Neutrophil (primary cell): Measurements from ENCODE around the gene SPATA46.

Source experiments
- H3K27ac ChIP-seq: fragments of 200-600 bp; sonication (generic); 2 replicates; pipeline ENCODE4 v1.5.1; 2016; ENCODE audit warnings: mild to moderate bottlenecking, moderate library complexity
- H3K27me3 ChIP-seq: fragments of 200-600 bp; sonication (generic); 2 replicates; pipeline ENCODE4 v1.6.0; 2016; ENCODE audit warnings: mild to moderate bottlenecking
- H3K36me3 ChIP-seq: fragments of 200-600 bp; sonication (generic); 2 replicates; pipeline ENCODE4 v1.5.1; 2017
- H3K4me1 ChIP-seq, 2 experiments: fragments of 200-600 bp in 1 of 2; sonication (generic) in 1 of 2; 1 replicate in 1 of 2; 2 replicates in 1 of 2; pipeline versions ENCODE4 v1.5.1 to v1.6.1; 2013 to 2016; ENCODE audit warnings: low read depth in 1 of 2, low read length in 1 of 2, mild to moderate bottlenecking in 1 of 2, moderate library complexity in 1 of 2; ENCODE audit not compliant: control insufficient read depth in 1 of 2, insufficient read depth in 1 of 2
- H3K4me3 ChIP-seq, 2 experiments: fragments of 200-600 bp in 1 of 2; sonication (generic) in 1 of 2; 1 replicate in 1 of 2; 2 replicates in 1 of 2; pipeline ENCODE4 v1.5.1; 2013 to 2016; ENCODE audit warnings: low read depth in 1 of 2, low read length in 1 of 2, mild to moderate bottlenecking in 1 of 2, moderate library complexity in 1 of 2
- H3K9me3 ChIP-seq: fragments of 200-600 bp; sonication (generic); 2 replicates; pipeline ENCODE4 v1.5.1; 2016
- CTCF ChIP-seq: fragments of 200-600 bp; sonication (generic); IDR thresholded peaks from 2 replicates; pipeline ENCODE4 v1.5.1; 2016; ENCODE audit warnings: antibody characterized with exemption

SPATA46 gene

GRCh38 chr1:162405800-162406199 lies 29.1 kb upstream of the SPATA46 start:
- Histone ChIP-seq H3K4me1 (peaks cover 0 to 4% of the 10 kb centered on the region in 2 experiments), H3K27me3 (no peaks in the 10 kb centered on the region), H3K9me3 (no peaks in the 10 kb centered on the region), H3K36me3 (no peaks in the 10 kb centered on the region), H3K27ac (no peak overlapping the region), H3K4me3 (no peak overlapping the region)
- no peak for TF ChIP-seq CTCF

DNA sequence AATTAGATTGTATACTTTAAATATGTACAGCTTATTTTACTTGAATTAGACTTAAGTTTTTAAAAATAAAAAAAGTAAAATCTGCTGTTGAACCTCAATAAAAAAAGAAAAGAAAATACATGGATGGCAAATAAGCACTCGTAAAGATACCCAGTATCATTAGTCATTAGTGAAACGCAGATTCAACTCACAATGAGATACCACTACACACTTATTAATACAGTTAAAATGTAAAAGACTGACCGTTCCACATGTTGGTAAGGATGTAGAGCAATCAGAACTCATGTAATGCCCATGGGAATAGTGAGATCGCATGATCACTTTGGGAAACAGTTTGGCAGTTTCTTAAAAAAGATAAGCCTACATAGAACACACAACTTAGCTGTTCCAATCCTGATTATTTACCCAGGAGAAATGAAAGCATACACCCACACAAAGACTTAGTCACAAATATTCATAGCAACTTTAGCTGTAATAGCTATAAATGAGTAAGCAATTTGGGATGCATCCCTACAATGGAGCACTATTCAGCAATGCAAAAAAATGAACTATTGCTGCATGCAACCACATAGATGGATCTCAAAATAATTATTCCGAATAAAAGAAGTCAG lies 28.0 kb upstream of the SPATA46 start:
- Histone ChIP-seq H3K27ac (no peak overlapping the region), H3K36me3 (no peaks in the 10 kb centered on the region), H3K27me3 (no peaks in the 10 kb centered on the region), H3K4me3 (no peak overlapping the region), H3K9me3 (no peaks in the 10 kb centered on the region), H3K4me1 (peaks cover 0 to 4% of the 10 kb centered on the region in 2 experiments)
- TF ChIP-seq CTCF: no peak

GRCh38 chr1:162400790-162401355 lies 24.2 kb upstream of the SPATA46 start:
- Histone ChIP-seq H3K27me3 (peaks cover 34% of the 10 kb centered on the region), H3K4me3 (no peak overlapping the region), H3K27ac (no peak overlapping the region), H3K4me1 (no peaks in the 10 kb centered on the region), H3K36me3 (no peaks in the 10 kb centered on the region), H3K9me3 (no peaks in the 10 kb centered on the region)
- TF ChIP-seq CTCF: no peak

- Histone ChIP-seq H3K4me1 (no peaks in the 10 kb centered on the region), H3K9me3 (no peaks in the 10 kb centered on the region), H3K4me3 (no peak overlapping the region), H3K27me3 (peaks cover 46% of the 10 kb centered on the region), H3K36me3 (no peaks in the 10 kb centered on the region), H3K27ac (no peak overlapping the region)
- TF ChIP-seq CTCF: no peak
Measured at GRCh38 chr1:162398999-162399580, 22.4 kb upstream of the SPATA46 start.

DNA sequence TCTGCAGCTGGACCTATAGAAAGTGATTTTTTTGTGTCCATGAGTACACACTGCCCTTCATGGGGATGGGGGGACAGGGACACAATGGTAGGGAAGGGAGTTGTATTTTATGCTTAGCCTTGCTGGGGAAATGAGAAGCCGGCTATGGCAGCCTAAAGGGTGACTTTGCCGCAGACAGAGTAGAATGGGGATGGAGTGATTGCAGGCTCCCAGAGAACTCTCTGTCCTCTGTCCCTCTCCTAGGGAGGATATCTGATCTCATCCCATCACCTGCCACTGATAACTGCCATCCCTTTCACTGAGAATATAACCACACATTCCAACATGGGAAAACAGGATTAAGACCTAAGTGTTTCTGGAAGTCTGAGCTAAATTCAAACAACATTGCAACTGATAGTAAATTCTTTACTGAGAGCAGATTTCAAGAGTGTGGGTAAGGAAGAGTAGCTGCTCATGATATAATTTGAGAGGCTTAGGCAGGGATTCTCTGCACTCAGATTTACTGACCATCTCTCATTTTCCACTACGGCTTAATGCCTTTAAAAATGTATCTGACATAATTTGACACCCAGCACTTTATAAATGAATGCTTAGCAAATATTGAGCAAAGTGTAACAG lies 21.4 kb upstream of the SPATA46 start:
- Histone ChIP-seq H3K4me1 (no peaks in the 10 kb centered on the region), H3K9me3 (no peaks in the 10 kb centered on the region), H3K27ac (no peak overlapping the region), H3K4me3 (no peak overlapping the region), H3K36me3 (no peaks in the 10 kb centered on the region), H3K27me3 (peaks cover 46% of the 10 kb centered on the region)
- no peak for TF ChIP-seq CTCF
